Esophagus muscularis mucosa (tissue), 4 donors: ENCODE results near the gene BTBD9. TPM values are rescaled to one million over a fixed set of nuclear protein-coding genes. Genes with fewer than 3 reads are reported as not detected.

ENCODE experiments used
- DNase-seq: peaks from one replicate; pipeline ENCODE4 v3.0.0-alpha.2; 2017; ENCODE audit errors: extremely low spot score
- H3K27ac ChIP-seq, 4 donors: fragments of 200-600 bp; sonication (generic); replicated peaks in 1 of 4; 1 replicate in 3 of 4; 2 replicates in 1 of 4; pipeline ENCODE4 v1.5.1; 2016 to 2019; ENCODE audit warnings: mild to moderate bottlenecking in 1 of 4
- H3K27me3 ChIP-seq, 4 donors: fragments of 200-600 bp; sonication (generic); one replicate each; pipeline versions ENCODE4 v1.5.1 to v1.6.0; 2016 to 2019
- H3K36me3 ChIP-seq, 4 donors: fragments of 200-600 bp; sonication (generic); one replicate each; pipeline ENCODE4 v1.5.1; 2016 to 2019
- H3K4me1 ChIP-seq, 4 donors: fragments of 200-600 bp; sonication (generic); one replicate each; pipeline ENCODE4 v1.5.1; 2016 to 2019
- H3K4me3 ChIP-seq, 4 donors: fragments of 200-600 bp; sonication (generic); 1 replicate in 2 of 4; 2 replicates in 2 of 4; pipeline ENCODE4 v1.5.1; 2016 to 2019; ENCODE audit warnings: mild to moderate bottlenecking in 4 of 4, moderate library complexity in 1 of 4
- H3K9me3 ChIP-seq, 4 donors: fragments of 200-600 bp; sonication (generic); 1 replicate in 3 of 4; 2 replicates in 1 of 4; pipeline ENCODE4 v1.5.1; 2016 to 2019
- EP300 ChIP-seq: sonication (generic); formaldehyde crosslinking; IDR thresholded peaks from one replicate; pipeline ENCODE4 v1.6.1; 2017; ENCODE audit warnings: antibody characterized with exemption
- POLR2A ChIP-seq: fragments of 450-650 bp; IDR thresholded peaks from one replicate; pipeline ENCODE4 v1.6.1; 2017; ENCODE audit warnings: antibody characterized with exemption, moderate library complexity, mild to moderate bottlenecking, low read depth
- POLR2AphosphoS5 ChIP-seq, 2 donors: sonication (generic); formaldehyde crosslinking; IDR thresholded peaks; one replicate each; pipeline ENCODE4 v1.6.1; 2017; ENCODE audit warnings: antibody characterized with exemption in 2 of 2
- WGBS: methylation state at CpG from one replicate; pipeline ENCODE4 v1.1.5; 2018; 5-methylcytosine and 5-hydroxymethylcytosine counted together
- intact Hi-C: fragments of 100-400 bp; cut with DNase I; formaldehyde crosslinking; loops from one replicate; pipeline ENCODE4 v1.15.1; 2023
- total RNA-seq, 4 donors: library from RNA; depleted of rRNA; stranded (reverse); fragments of >200 nt; gene quantifications; one replicate each; pipeline versions ENCODE4 v1.1.0 to v1.2.1, GENCODE V29; 2016
- TF ChIP-seq, protein P1 (sequence below), 3 experiments: fragments of 200-600 bp in 2 of 3; fragments of 450-650 bp in 1 of 3; sonication (generic) in 2 of 3; IDR thresholded peaks; one replicate each; pipeline ENCODE4 v1.5.1; 2017 to 2019; ENCODE audit warnings: antibody characterized with exemption in 3 of 3, mild to moderate bottlenecking in 2 of 3, moderate library complexity in 1 of 3

BTBD9 gene
- total RNA-seq, 4 donors from 2014 or later, result 9.4 to 14.1 (median 11.2) TPM

DNA sequence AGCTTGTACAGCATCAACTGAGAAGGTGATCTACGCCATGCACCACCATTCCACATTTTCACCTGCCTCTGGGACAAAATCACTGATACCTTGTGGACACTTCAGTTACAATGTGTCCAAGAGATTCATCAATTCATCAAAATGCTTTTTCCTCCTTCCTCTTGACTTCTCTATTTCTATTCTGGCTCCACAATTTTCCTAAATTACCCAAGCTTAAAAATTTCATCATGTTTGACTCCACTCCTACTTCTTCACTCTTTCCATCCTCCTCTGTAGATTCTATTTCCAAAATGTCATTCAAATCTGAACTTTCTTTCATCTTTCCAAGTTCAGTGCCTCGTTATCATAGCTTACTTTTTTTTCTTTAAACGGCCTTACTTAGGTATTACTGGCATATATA is 172.2 kb downstream of the BTBD9 start:
- intact Hi-C loops, result no loop called here
- Histone ChIP-seq H3K4me3 (no peak overlapping the region), H3K27ac (no peak overlapping the region), H3K36me3 (no peaks in the 10 kb centered on the region), H3K27me3 (no peaks in the 10 kb centered on the region), H3K9me3 (no peaks in the 10 kb centered on the region), H3K4me1 (no peaks in the 10 kb centered on the region)
- no peak for TF ChIP-seq EP300
- DNase-seq, result no peak
- WGBS, result 97% methylated on average over 3 of the region's 3 CpGs

DNA sequence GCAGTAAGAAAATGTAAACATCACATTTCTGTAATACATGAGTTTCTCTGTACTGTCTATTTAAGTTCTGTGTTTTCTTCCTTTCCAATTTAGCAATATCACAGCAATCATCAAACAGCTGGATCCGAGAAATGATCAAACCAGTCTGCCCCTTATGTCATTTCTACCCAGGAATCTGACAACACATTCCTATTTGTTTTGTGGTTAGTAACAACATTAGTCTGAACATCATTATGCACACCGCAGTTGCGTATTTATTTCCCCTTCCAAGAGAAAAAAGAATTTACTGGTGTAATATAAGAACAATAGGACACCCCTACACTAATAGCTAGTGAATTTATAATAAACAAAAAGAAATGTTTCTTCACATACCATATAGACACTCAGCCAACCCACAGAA is 179.5 kb downstream of the BTBD9 start:
- H3K4me1 ChIP-seq, result no peaks in the 10 kb centered on the region
- no peak for TF ChIP-seq EP300
- TF ChIP-seq, protein P1, sequence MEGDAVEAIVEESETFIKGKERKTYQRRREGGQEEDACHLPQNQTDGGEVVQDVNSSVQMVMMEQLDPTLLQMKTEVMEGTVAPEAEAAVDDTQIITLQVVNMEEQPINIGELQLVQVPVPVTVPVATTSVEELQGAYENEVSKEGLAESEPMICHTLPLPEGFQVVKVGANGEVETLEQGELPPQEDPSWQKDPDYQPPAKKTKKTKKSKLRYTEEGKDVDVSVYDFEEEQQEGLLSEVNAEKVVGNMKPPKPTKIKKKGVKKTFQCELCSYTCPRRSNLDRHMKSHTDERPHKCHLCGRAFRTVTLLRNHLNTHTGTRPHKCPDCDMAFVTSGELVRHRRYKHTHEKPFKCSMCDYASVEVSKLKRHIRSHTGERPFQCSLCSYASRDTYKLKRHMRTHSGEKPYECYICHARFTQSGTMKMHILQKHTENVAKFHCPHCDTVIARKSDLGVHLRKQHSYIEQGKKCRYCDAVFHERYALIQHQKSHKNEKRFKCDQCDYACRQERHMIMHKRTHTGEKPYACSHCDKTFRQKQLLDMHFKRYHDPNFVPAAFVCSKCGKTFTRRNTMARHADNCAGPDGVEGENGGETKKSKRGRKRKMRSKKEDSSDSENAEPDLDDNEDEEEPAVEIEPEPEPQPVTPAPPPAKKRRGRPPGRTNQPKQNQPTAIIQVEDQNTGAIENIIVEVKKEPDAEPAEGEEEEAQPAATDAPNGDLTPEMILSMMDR (IDR thresholded peaks at IDR 0.05), result no peak
- TF ChIP-seq POLR2AphosphoS5 (IDR thresholded peaks at IDR 0.05), result no peak
- no peak for TF ChIP-seq POLR2A
- no peaks in the 10 kb centered on the region for H3K27me3 ChIP-seq
- H3K9me3 ChIP-seq, result no peaks in the 10 kb centered on the region
- no peak for DNase-seq
- intact Hi-C loops, result no loop called here
- no peak overlapping the region for H3K4me3 ChIP-seq
- H3K27ac ChIP-seq, result no peak overlapping the region
- 95% methylated on average over 3 of the region's 3 CpGs for WGBS
- no peaks in the 10 kb centered on the region for H3K36me3 ChIP-seq

GRCh38 chr6:38459291-38459690 is 180.4 kb downstream of the BTBD9 start:
- intact Hi-C loops, result no loop called here
- no peak overlapping the region for H3K4me3 ChIP-seq
- no peak for DNase-seq
- H3K27ac ChIP-seq, result no peak overlapping the region
- no peaks in the 10 kb centered on the region for H3K27me3 ChIP-seq
- no peaks in the 10 kb centered on the region for H3K36me3 ChIP-seq
- no peaks in the 10 kb centered on the region for H3K9me3 ChIP-seq
- no peaks in the 10 kb centered on the region for H3K4me1 ChIP-seq
- TF ChIP-seq EP300 (no peak), POLR2AphosphoS5 (IDR thresholded peaks at IDR 0.05) (no peak), POLR2A (no peak)
- TF ChIP-seq, protein P1 (IDR thresholded peaks at IDR 0.05), result no peak
- 92% methylated on average over 2 of the region's 2 CpGs for WGBS

DNA sequence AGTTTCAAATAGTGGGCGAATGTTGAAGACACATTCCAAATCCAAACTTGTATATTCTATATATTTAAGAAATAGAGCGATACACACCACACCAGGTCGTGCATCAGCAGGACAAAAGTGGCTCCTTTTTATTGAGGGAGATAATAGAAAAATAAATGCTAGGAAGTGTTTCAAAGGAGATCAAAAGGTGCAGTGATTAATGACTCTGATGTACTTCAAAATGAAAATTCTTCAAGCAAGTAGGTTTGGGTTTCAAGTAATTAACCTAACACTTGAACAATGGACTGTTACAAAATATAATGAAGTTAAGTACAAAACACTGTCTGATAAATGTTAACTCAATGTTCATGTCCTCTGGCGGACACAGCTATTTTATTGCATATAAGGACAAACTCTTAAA is 185.9 kb downstream of the BTBD9 start:
- no peak overlapping the region for H3K4me3 ChIP-seq
- H3K36me3 ChIP-seq, result no peaks in the 10 kb centered on the region
- H3K27me3 ChIP-seq, result no peaks in the 10 kb centered on the region
- no peak overlapping the region for H3K27ac ChIP-seq
- no peak for DNase-seq
- TF ChIP-seq POLR2A, result no peak
- TF ChIP-seq, protein P1 (IDR thresholded peaks at IDR 0.05), result no peak
- TF ChIP-seq EP300, result no peak
- TF ChIP-seq POLR2AphosphoS5 (IDR thresholded peaks at IDR 0.05), result no peak
- 95% methylated on average over 4 of the region's 4 CpGs for WGBS
- H3K4me1 ChIP-seq, result no peaks in the 10 kb centered on the region
- no peaks in the 10 kb centered on the region for H3K9me3 ChIP-seq
- intact Hi-C loops, result no loop called here

GRCh38 chr6:38452816-38453660 is 186.7 kb downstream of the BTBD9 start:
- no peak overlapping the region for H3K27ac ChIP-seq
- DNase-seq, result no peak
- TF ChIP-seq EP300 (no peak), POLR2AphosphoS5 (IDR thresholded peaks at IDR 0.05) (no peak), POLR2A (no peak)
- TF ChIP-seq, protein P1 (IDR thresholded peaks at IDR 0.05), result no peak
- intact Hi-C loops, result no loop called here
- no peaks in the 10 kb centered on the region for H3K4me1 ChIP-seq
- no peaks in the 10 kb centered on the region for H3K36me3 ChIP-seq
- no peak overlapping the region for H3K4me3 ChIP-seq
- 92% methylated on average over 6 of the region's 6 CpGs for WGBS
- H3K27me3 ChIP-seq, result no peaks in the 10 kb centered on the region
- no peaks in the 10 kb centered on the region for H3K9me3 ChIP-seq
